Loucy (cell line): ENCODE measurements around the gene CALHM6.

Source experiments
- H2AFZ ChIP-seq: fragments of 200-600 bp; sonication (generic); 2 replicates; pipeline ENCODE4 v1.6.0; 2016; ENCODE audit warnings: antibody characterized with exemption, mild to moderate bottlenecking, low read length, moderate library complexity
- H3F3A ChIP-seq: fragments of 200-600 bp; 2 replicates; pipeline ENCODE4 v1.6.0; 2016; ENCODE audit warnings: antibody characterized with exemption, low read depth, mild to moderate bottlenecking
- H3K27me3 ChIP-seq: fragments of 200-600 bp; sonication (generic); 2 replicates; pipeline ENCODE4 v1.6.1; 2014; ENCODE audit warnings: low read length, mild to moderate bottlenecking; ENCODE audit not compliant: insufficient read depth, poor library complexity, severe bottlenecking
- H3K36me3 ChIP-seq: fragments of 200-600 bp; sonication (generic); 2 replicates; pipeline ENCODE4 v1.6.1; 2016; ENCODE audit warnings: low read length; ENCODE audit not compliant: insufficient read depth
- H3K4me1 ChIP-seq: fragments of 200-600 bp; sonication (generic); 2 replicates; pipeline ENCODE4 v1.5.1; 2014; ENCODE audit warnings: low read length, mild to moderate bottlenecking; ENCODE audit not compliant: insufficient read depth, poor library complexity, severe bottlenecking
- H3K4me2 ChIP-seq: fragments of 200-600 bp; sonication (generic); 2 replicates; pipeline ENCODE4 v1.6.0; 2014; ENCODE audit warnings: antibody characterized with exemption, low read length, low read depth, mild to moderate bottlenecking; ENCODE audit not compliant: poor library complexity, severe bottlenecking
- H3K4me3 ChIP-seq: fragments of 200-600 bp; sonication (generic); 2 replicates; pipeline ENCODE4 v1.5.1; 2014; ENCODE audit warnings: low read length, mild to moderate bottlenecking, mixed read lengths; ENCODE audit not compliant: poor library complexity, severe bottlenecking
- H3K79me2 ChIP-seq: fragments of 200-600 bp; sonication (generic); 2 replicates; pipeline ENCODE4 v1.6.1; 2014; ENCODE audit warnings: low read length; ENCODE audit not compliant: insufficient read depth
- H3K9ac ChIP-seq: fragments of 200-600 bp; sonication (generic); 2 replicates; pipeline ENCODE4 v1.6.0; 2014; ENCODE audit warnings: mild to moderate bottlenecking, low read depth, low read length, moderate library complexity; ENCODE audit not compliant: poor library complexity, severe bottlenecking
- H3K9me2 ChIP-seq: fragments of 200-600 bp; sonication (generic); replicated peaks from 2 replicates; pipeline ENCODE4 v1.6.1; 2016; ENCODE audit warnings: low read depth, low read length, mixed read lengths
- H3K9me3 ChIP-seq: fragments of 200-600 bp; sonication (generic); 2 replicates; pipeline ENCODE4 v1.6.1; 2014; ENCODE audit warnings: mild to moderate bottlenecking, antibody characterized with exemption, low read length, low read depth; ENCODE audit not compliant: insufficient read depth
- H4K20me1 ChIP-seq: fragments of 200-600 bp; sonication (generic); 2 replicates; pipeline ENCODE4 v1.6.0; 2014; ENCODE audit warnings: antibody characterized with exemption, low read length, mild to moderate bottlenecking; ENCODE audit not compliant: insufficient read depth, poor library complexity, severe bottlenecking
- CTCF ChIP-seq: fragments of 200-600 bp; sonication (generic); conservative IDR thresholded peaks from 2 replicates; pipeline ENCODE4 v1.5.1; 2014; ENCODE audit warnings: mild to moderate bottlenecking, antibody characterized with exemption, low read length
- EZH2phosphoT487 ChIP-seq: fragments of 200-600 bp; IDR thresholded peaks from 2 replicates; pipeline ENCODE4 v1.6.1; 2018; ENCODE audit warnings: antibody characterized with exemption, mild to moderate bottlenecking, moderate library complexity, borderline replicate concordance

CALHM6 gene

GRCh38 chr6:116511424-116512110 is 50.4 kb downstream of the CALHM6 start, which contains the start of gene CALHM5:
Gene CALHM5, plus strand, starts transcription at chr6:116511639. Its CDS starts 58 bp downstream, at chr6:116511697.
- Histone ChIP-seq H3K9me2 (no peaks in the 10 kb centered on the region), H3K4me1 (no peaks in the 10 kb centered on the region), H3K4me2 (no peak within 1 kb of the TSS), H3K36me3 (no peaks in the 10 kb centered on the region), H3K27me3 (no peaks in the 10 kb centered on the region), H3K79me2 (no peaks in the 10 kb centered on the region), H4K20me1 (no peaks in the 10 kb centered on the region), H3K9ac (no peak within 1 kb of the TSS), H3K4me3 (no peak within 1 kb of the TSS), H3F3A (no peaks in the 10 kb centered on the region), H2AFZ (peak within 1 kb of the TSS; percentile 26; the same call in 1 of the 2 replicates), H3K9me3 (peaks cover 3% of the 10 kb centered on the region; the same call in 1 of the 2 replicates)
- peak; percentile 55 for TF ChIP-seq CTCF
- no peak for TF ChIP-seq EZH2phosphoT487

- Histone ChIP-seq H3K4me2 (no peak overlapping the region), H3K9ac (no peak overlapping the region), H2AFZ (0 out of 2 replicates have a peak overlapping the region, but pooled peaks have one; percentile 26), H3K27me3 (no peaks in the 10 kb centered on the region), H3K4me1 (no peaks in the 10 kb centered on the region), H3K4me3 (no peak overlapping the region), H3K9me2 (no peaks in the 10 kb centered on the region), H3K9me3 (peaks cover 3% of the 10 kb centered on the region; the same call in 1 of the 2 replicates), H4K20me1 (no peaks in the 10 kb centered on the region), H3K36me3 (no peaks in the 10 kb centered on the region), H3K79me2 (no peaks in the 10 kb centered on the region), H3F3A (no peaks in the 10 kb centered on the region)
- no peak for TF ChIP-seq EZH2phosphoT487
- TF ChIP-seq CTCF: no peak
These were observed 51.0 kb downstream of the CALHM6 start for GRCh38 chr6:116512111-116512559.

GRCh38 chr6:116512734-116513133 is 51.6 kb downstream of the CALHM6 start:
- Histone ChIP-seq H3K9ac (no peak overlapping the region), H4K20me1 (no peaks in the 10 kb centered on the region), H3F3A (no peaks in the 10 kb centered on the region), H3K4me1 (no peaks in the 10 kb centered on the region), H3K27me3 (no peaks in the 10 kb centered on the region), H3K79me2 (no peaks in the 10 kb centered on the region), H2AFZ (no peak overlapping the region), H3K36me3 (no peaks in the 10 kb centered on the region), H3K9me3 (peaks cover 3% of the 10 kb centered on the region; the same call in 1 of the 2 replicates), H3K9me2 (no peaks in the 10 kb centered on the region), H3K4me3 (no peak overlapping the region), H3K4me2 (no peak overlapping the region)
- TF ChIP-seq EZH2phosphoT487 (no peak), CTCF (no peak)
